SJCRH30 (cell line): Measurements from ENCODE around the gene CALHM6. TPM values are rescaled to one million over a fixed set of nuclear protein-coding genes. Genes with fewer than 3 reads are reported as not detected.

Experiments used
- DNase-seq, 2 experiments: peaks; one replicate each; pipeline ENCODE4 v3.0.0-alpha.2; 2015 to 2020
- H3K27ac ChIP-seq: fragments of 250-450 bp; sonication (Bioruptor Pico); 2 replicates; pipeline ENCODE4 v1.5.1; 2020; ENCODE audit warnings: mild to moderate bottlenecking, moderate library complexity
- H3K27me3 ChIP-seq: fragments of 250-450 bp; sonication (Bioruptor Pico); 2 replicates; pipeline ENCODE4 v1.5.1; 2020; ENCODE audit warnings: mild to moderate bottlenecking, moderate library complexity
- H3K36me3 ChIP-seq: fragments of 250-450 bp; sonication (Bioruptor Pico); 2 replicates; pipeline ENCODE4 v1.5.1; 2020; ENCODE audit warnings: mild to moderate bottlenecking, moderate library complexity
- H3K4me1 ChIP-seq: fragments of 250-450 bp; sonication (Bioruptor Pico); 2 replicates; pipeline ENCODE4 v1.5.1; 2020; ENCODE audit warnings: mild to moderate bottlenecking, moderate library complexity
- H3K4me3 ChIP-seq: fragments of 250-450 bp; sonication (Bioruptor Pico); 2 replicates; pipeline ENCODE4 v1.5.1; 2020; ENCODE audit warnings: mild to moderate bottlenecking, moderate library complexity
- H3K9me3 ChIP-seq: fragments of 250-450 bp; sonication (Bioruptor Pico); replicated peaks from 2 replicates; pipeline ENCODE4 v1.5.1; 2020; ENCODE audit warnings: mild to moderate bottlenecking, moderate library complexity
- total RNA-seq: library from RNA; depleted of rRNA; stranded (reverse); fragments of >200 nt; shearing (Covaris generic); gene quantifications from 2 replicates; pipeline ENCODE4 v1.2.3, GENCODE V29; 2014

CALHM6 gene
- total RNA-seq, 1 experiment from 2014 or later = not detected

GRCh38 chr6:116451916-116452315 lies 9.3 kb upstream of the CALHM6 start:
- no peaks in the 10 kb centered on the region for H3K9me3 ChIP-seq
- H3K4me1 ChIP-seq = peaks cover 10% of the 10 kb centered on the region
- no peak for DNase-seq
- no peaks in the 10 kb centered on the region for H3K36me3 ChIP-seq
- H3K27me3 ChIP-seq = no peaks in the 10 kb centered on the region
- H3K27ac ChIP-seq = no peak overlapping the region
- no peak overlapping the region for H3K4me3 ChIP-seq

DNA sequence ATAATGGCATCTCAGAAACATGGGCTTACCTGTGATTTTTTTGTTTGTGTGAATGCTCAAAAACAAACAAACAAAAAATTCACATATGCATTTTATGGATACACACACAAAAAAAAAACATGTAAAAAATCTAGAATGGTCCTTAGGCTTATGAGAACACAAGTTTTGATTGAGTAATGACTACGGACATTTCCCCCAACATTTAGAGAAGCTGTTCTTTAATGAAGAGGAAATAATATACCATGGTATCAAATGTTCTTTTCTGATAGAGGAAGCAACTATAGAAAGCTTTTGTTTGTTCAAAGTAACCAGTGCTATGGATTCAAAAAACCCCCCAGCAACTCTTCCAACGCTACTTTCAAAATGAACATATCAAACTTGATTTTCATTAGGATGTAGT lies 8.6 kb upstream of the CALHM6 start:
- no peaks in the 10 kb centered on the region for H3K9me3 ChIP-seq
- H3K27ac ChIP-seq = no peak overlapping the region
- no peak overlapping the region for H3K4me3 ChIP-seq
- H3K4me1 ChIP-seq = peaks cover 4% of the 10 kb centered on the region
- no peaks in the 10 kb centered on the region for H3K27me3 ChIP-seq
- no peak for DNase-seq
- H3K36me3 ChIP-seq = no peaks in the 10 kb centered on the region

DNA sequence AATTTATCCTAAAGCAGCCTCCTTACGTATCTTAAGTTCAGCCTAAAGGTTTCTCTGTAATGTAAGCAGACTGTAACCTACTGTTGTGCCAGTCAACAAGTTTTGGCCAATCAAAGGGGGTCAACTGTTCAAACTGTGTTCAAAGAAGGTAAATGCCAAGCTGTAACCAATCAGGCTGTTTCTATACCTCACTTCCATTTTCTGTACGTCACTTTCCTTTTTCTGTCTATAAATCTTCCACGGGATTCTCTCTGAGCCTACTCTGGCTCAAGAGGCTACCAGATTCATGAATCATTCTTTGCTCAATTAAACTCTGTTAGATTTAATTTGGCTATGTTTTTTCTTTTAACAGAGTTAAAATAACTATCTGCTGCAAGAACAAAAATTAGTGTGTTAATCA lies 5.1 kb upstream of the CALHM6 start:
- Histone ChIP-seq H3K27me3 (no peaks in the 10 kb centered on the region), H3K9me3 (no peaks in the 10 kb centered on the region), H3K4me3 (no peak overlapping the region), H3K4me1 (no peaks in the 10 kb centered on the region), H3K36me3 (no peaks in the 10 kb centered on the region), H3K27ac (no peak overlapping the region)
- DNase-seq = no peak

GRCh38 chr6:116456927-116457326 lies 4.2 kb upstream of the CALHM6 start:
- Histone ChIP-seq H3K4me1 (no peaks in the 10 kb centered on the region), H3K27me3 (no peaks in the 10 kb centered on the region), H3K27ac (no peak overlapping the region), H3K36me3 (no peaks in the 10 kb centered on the region), H3K4me3 (no peak overlapping the region), H3K9me3 (no peaks in the 10 kb centered on the region)
- DNase-seq = no peak

DNA sequence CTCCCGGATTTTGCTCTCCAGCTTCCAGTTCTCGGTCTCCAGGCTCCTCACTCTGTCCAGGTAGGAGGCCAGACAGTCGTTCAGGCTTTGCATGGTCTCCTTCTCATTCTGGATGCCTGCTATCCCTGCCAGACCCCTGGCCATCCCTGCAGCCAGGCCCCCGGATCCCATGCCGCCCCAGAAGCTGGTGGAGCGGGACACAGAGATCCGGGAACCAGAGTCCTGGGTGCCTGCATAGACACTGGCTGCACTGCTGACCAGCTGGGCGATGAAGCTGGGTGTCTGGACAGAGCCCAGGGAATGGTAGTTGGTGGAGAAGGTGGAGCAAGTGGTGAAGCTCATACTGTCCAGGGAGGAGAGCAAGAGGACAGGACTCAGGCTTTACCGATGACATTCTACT lies 2.9 kb upstream of the CALHM6 start:
- Histone ChIP-seq H3K4me3 (no peak overlapping the region), H3K36me3 (no peaks in the 10 kb centered on the region), H3K27ac (no peak overlapping the region), H3K4me1 (no peaks in the 10 kb centered on the region), H3K27me3 (no peaks in the 10 kb centered on the region), H3K9me3 (no peaks in the 10 kb centered on the region)
- DNase-seq = no peak

GRCh38 chr6:116459927-116460326 lies 1.2 kb upstream of the CALHM6 start:
- Histone ChIP-seq H3K36me3 (no peaks in the 10 kb centered on the region), H3K9me3 (no peaks in the 10 kb centered on the region), H3K27me3 (no peaks in the 10 kb centered on the region), H3K4me3 (no peak overlapping the region), H3K4me1 (no peaks in the 10 kb centered on the region), H3K27ac (no peak overlapping the region)
- no peak for DNase-seq

- DNase-seq = no peak
- Histone ChIP-seq H3K4me3 (no peak overlapping the region), H3K27ac (no peak overlapping the region), H3K9me3 (no peaks in the 10 kb centered on the region), H3K36me3 (no peaks in the 10 kb centered on the region), H3K4me1 (no peaks in the 10 kb centered on the region), H3K27me3 (no peaks in the 10 kb centered on the region)
These were observed 1.0 kb downstream of the CALHM6 start for GRCh38 chr6:116461932-116462885.

DNA sequence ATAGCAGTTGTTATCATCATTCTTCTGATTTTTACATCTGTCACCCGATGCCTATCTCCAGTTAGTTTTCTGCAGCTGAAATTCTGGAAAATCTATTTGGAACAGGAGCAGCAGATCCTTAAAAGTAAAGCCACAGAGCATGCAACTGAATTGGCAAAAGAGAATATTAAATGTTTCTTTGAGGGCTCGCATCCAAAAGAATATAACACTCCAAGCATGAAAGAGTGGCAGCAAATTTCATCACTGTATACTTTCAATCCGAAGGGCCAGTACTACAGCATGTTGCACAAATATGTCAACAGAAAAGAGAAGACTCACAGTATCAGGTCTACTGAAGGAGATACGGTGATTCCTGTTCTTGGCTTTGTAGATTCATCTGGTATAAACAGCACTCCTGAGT lies 2.1 kb downstream of the CALHM6 start:
- no peak for DNase-seq
- Histone ChIP-seq H3K4me3 (no peak overlapping the region), H3K36me3 (no peaks in the 10 kb centered on the region), H3K9me3 (no peaks in the 10 kb centered on the region), H3K27ac (no peak overlapping the region), H3K27me3 (no peaks in the 10 kb centered on the region), H3K4me1 (no peaks in the 10 kb centered on the region)

DNA sequence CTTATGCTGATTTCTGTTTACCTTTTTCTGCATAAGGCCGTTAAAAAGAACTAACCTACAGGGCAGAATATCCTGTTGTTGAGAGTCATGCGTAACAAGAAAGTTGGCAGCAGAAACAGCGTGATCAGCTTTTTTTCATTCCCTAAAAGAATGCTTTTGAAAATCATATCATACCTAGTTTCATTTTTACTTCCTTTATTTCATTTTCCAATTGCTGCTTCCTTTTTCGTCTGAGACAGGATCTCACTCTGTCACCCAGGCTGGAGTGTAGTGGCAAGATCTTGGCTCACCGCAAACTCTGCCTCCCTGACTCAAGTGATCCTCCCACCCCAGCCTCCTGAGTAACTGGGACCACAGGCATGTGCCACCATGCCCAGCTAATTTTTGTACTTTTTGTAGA lies 4.1 kb downstream of the CALHM6 start:
- DNase-seq = no peak
- no peaks in the 10 kb centered on the region for H3K4me1 ChIP-seq
- no peak overlapping the region for H3K4me3 ChIP-seq
- H3K27ac ChIP-seq = no peak overlapping the region
- no peaks in the 10 kb centered on the region for H3K27me3 ChIP-seq
- H3K36me3 ChIP-seq = no peaks in the 10 kb centered on the region
- no peaks in the 10 kb centered on the region for H3K9me3 ChIP-seq

GRCh38 chr6:116467096-116467495 lies 5.9 kb downstream of the CALHM6 start:
- no peaks in the 10 kb centered on the region for H3K36me3 ChIP-seq
- no peak overlapping the region for H3K4me3 ChIP-seq
- no peaks in the 10 kb centered on the region for H3K9me3 ChIP-seq
- no peak for DNase-seq
- no peaks in the 10 kb centered on the region for H3K27me3 ChIP-seq
- H3K4me1 ChIP-seq = no peaks in the 10 kb centered on the region
- H3K27ac ChIP-seq = no peak overlapping the region

DNA sequence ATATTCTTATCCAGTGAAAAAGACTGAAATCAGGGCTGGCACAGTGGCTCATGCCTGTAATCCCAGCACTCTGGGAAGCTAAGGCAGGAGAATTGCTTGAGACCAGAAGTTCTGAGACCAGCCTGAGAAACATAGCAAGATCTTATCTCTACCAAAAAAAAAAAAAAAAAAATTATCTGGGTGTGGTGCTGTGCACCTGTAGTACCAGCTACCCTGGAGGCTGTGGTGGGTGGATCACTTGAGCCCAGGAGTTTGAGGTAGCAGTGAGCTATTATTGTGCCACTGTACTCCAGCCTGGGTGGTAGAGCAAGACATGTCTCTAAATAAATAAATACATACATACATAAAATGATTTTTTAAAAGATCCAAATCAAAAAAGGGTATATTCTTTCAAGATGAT lies 6.3 kb downstream of the CALHM6 start:
- Histone ChIP-seq H3K4me1 (no peaks in the 10 kb centered on the region), H3K4me3 (no peak overlapping the region)
- no peak for DNase-seq

GRCh38 chr6:116468293-116468692 lies 7.1 kb downstream of the CALHM6 start:
- H3K27me3 ChIP-seq = no peaks in the 10 kb centered on the region
- no peaks in the 10 kb centered on the region for H3K9me3 ChIP-seq
- no peak for DNase-seq
- H3K4me1 ChIP-seq = no peaks in the 10 kb centered on the region
- H3K4me3 ChIP-seq = no peak overlapping the region
- no peaks in the 10 kb centered on the region for H3K36me3 ChIP-seq
- no peak overlapping the region for H3K27ac ChIP-seq

More for the DNA sequence above, 6.3 kb downstream of the CALHM6 start:
- no peak overlapping the region for H3K27ac ChIP-seq
- H3K36me3 ChIP-seq = no peaks in the 10 kb centered on the region
- H3K9me3 ChIP-seq = no peaks in the 10 kb centered on the region
- H3K27me3 ChIP-seq = no peaks in the 10 kb centered on the region

- Histone ChIP-seq H3K27ac (no peak overlapping the region), H3K36me3 (no peaks in the 10 kb centered on the region), H3K9me3 (no peaks in the 10 kb centered on the region), H3K27me3 (no peaks in the 10 kb centered on the region), H3K4me3 (no peak overlapping the region), H3K4me1 (0 out of 2 replicates have a peak, but pooled peaks cover under 1% of the 10 kb centered on the region)
- DNase-seq = no peak
These were observed 10.4 kb downstream of the CALHM6 start for GRCh38 chr6:116471531-116471930.

- H3K27me3 ChIP-seq = no peaks in the 10 kb centered on the region
- H3K9me3 ChIP-seq = no peaks in the 10 kb centered on the region
- DNase-seq = no peak
- H3K36me3 ChIP-seq = no peaks in the 10 kb centered on the region
- H3K4me1 ChIP-seq = 0 out of 2 replicates have a peak, but pooled peaks cover 3% of the 10 kb centered on the region
- H3K27ac ChIP-seq = no peak overlapping the region
- H3K4me3 ChIP-seq = no peak overlapping the region
These were observed 11.5 kb downstream of the CALHM6 start for GRCh38 chr6:116472706-116473105.

DNA sequence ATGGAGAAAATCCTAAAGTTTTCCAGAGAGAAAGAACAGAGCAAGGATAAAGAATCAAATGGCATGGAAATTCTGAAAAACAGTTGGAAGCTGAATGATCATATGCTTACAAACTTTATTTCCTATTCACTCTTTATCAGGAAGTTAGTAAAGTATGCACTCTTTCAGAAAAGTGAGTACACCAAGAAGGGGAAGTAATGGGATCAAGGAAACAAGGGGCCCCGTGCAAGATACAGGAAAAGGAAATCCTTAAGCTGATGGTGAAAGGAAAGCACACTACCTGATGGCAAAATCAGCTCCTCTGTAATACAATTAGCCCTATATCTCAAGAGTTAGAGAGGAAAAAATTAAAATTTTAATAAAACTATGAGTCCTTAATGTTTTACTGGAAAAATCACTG lies 14.0 kb downstream of the CALHM6 start:
- H3K9me3 ChIP-seq = no peaks in the 10 kb centered on the region
- no peaks in the 10 kb centered on the region for H3K27me3 ChIP-seq
- DNase-seq = no peak
- H3K4me3 ChIP-seq = no peak overlapping the region
- H3K4me1 ChIP-seq = 0 out of 2 replicates have a peak, but pooled peaks cover 3% of the 10 kb centered on the region
- no peak overlapping the region for H3K27ac ChIP-seq
- no peaks in the 10 kb centered on the region for H3K36me3 ChIP-seq
